ENCODE results near the gene OR10X1. TPM values are rescaled to one million over a fixed set of nuclear protein-coding genes. Genes with fewer than 3 reads are reported as not detected.

The OR10X1 gene
- total RNA-seq, 1 experiment from 2014 or later, result not detected

- H3K9me3 Mint-ChIP-seq (ENCODE audit: low read depth, unreplicated experiment), result no peaks in the 10 kb centered on the region
- CTCF ChIA-PET, result no interaction called here
- H3K36me3 Mint-ChIP-seq (ENCODE audit: insufficient read depth, unreplicated experiment), result no peaks in the 10 kb centered on the region
- H3K4me1 Mint-ChIP-seq (ENCODE audit: low read depth, unreplicated experiment), result no peaks in the 10 kb centered on the region
- intact Hi-C loops (cut with micrococcal nuclease; ENCODE audit: unreplicated experiment), result no loop called here
- no peak for TF ChIP-seq CTCF (IDR thresholded peaks at IDR 0.05; ENCODE audit: unreplicated experiment)
- H3K27me3 Mint-ChIP-seq (ENCODE audit: unreplicated experiment), result no peaks in the 10 kb centered on the region
- BruUV-seq (replicated peaks), result no TSS peak
- H3K4me3 Mint-ChIP-seq (ENCODE audit: low read depth, unreplicated experiment), result no peak overlapping the region
- H3K27ac Mint-ChIP-seq (ENCODE audit: unreplicated experiment), result no peak overlapping the region
- DNase-seq, result no peak
These were observed 2.1 kb downstream of the OR10X1 start for GRCh38 chr1:158577561-158577960.

GRCh38 chr1:158572226-158572625, 7.5 kb downstream of the OR10X1 start:
- Mint-ChIP-seq H3K4me1 (ENCODE audit: low read depth, unreplicated experiment) (no peaks in the 10 kb centered on the region), H3K27ac (ENCODE audit: unreplicated experiment) (no peak overlapping the region), H3K27me3 (ENCODE audit: unreplicated experiment) (peaks cover 29% of the 10 kb centered on the region), H3K36me3 (ENCODE audit: insufficient read depth, unreplicated experiment) (no peaks in the 10 kb centered on the region), H3K4me3 (ENCODE audit: low read depth, unreplicated experiment) (no peak overlapping the region), H3K9me3 (ENCODE audit: low read depth, unreplicated experiment) (no peaks in the 10 kb centered on the region)
- intact Hi-C loops (cut with micrococcal nuclease; ENCODE audit: unreplicated experiment), result no loop called here
- BruUV-seq (replicated peaks), result no TSS peak
- CTCF ChIA-PET, result no interaction called here
- DNase-seq, result no peak
- no peak for TF ChIP-seq CTCF (IDR thresholded peaks at IDR 0.05; ENCODE audit: unreplicated experiment)

- CTCF ChIA-PET, result no interaction called here
- Mint-ChIP-seq H3K36me3 (ENCODE audit: insufficient read depth, unreplicated experiment) (no peaks in the 10 kb centered on the region), H3K4me1 (ENCODE audit: low read depth, unreplicated experiment) (no peaks in the 10 kb centered on the region), H3K4me3 (ENCODE audit: low read depth, unreplicated experiment) (no peak within 1 kb of the TSS), H3K9me3 (ENCODE audit: low read depth, unreplicated experiment) (no peaks in the 10 kb centered on the region), H3K27ac (ENCODE audit: unreplicated experiment) (no peak within 1 kb of the TSS), H3K27me3 (ENCODE audit: unreplicated experiment) (peaks cover 29% of the 10 kb centered on the region)
- TF ChIP-seq CTCF (IDR thresholded peaks at IDR 0.05; ENCODE audit: unreplicated experiment), result no peak
- intact Hi-C loops (cut with micrococcal nuclease; ENCODE audit: unreplicated experiment), result no loop called here
- DNase-seq, result no peak
- BruUV-seq (replicated peaks), result no TSS peak
These were observed 9.2 kb downstream of the OR10X1 start, which contains the start of gene OR6P1 for GRCh38 chr1:158570480-158570879. Gene OR6P1, minus strand, starts transcription at chr1:158570580. Its CDS starts 6,976 bp downstream, at chr1:158563604.

GRCh38 chr1:158564608-158565007, 15.1 kb downstream of the OR10X1 start:
- H3K9me3 Mint-ChIP-seq (ENCODE audit: low read depth, unreplicated experiment), result peaks cover 3% of the 10 kb centered on the region
- no peak for TF ChIP-seq CTCF (IDR thresholded peaks at IDR 0.05; ENCODE audit: unreplicated experiment)
- CTCF ChIA-PET, result no interaction called here
- no peaks in the 10 kb centered on the region for H3K4me1 Mint-ChIP-seq (ENCODE audit: low read depth, unreplicated experiment)
- no peak overlapping the region for H3K4me3 Mint-ChIP-seq (ENCODE audit: low read depth, unreplicated experiment)
- intact Hi-C loops (cut with micrococcal nuclease; ENCODE audit: unreplicated experiment), result no loop called here
- H3K36me3 Mint-ChIP-seq (ENCODE audit: insufficient read depth, unreplicated experiment), result no peaks in the 10 kb centered on the region
- no TSS peak for BruUV-seq (replicated peaks)
- H3K27ac Mint-ChIP-seq (ENCODE audit: unreplicated experiment), result no peak overlapping the region
- H3K27me3 Mint-ChIP-seq (ENCODE audit: unreplicated experiment), result peaks cover 37% of the 10 kb centered on the region
- DNase-seq, result no peak

Data from Calu3 (cell line).